HG02678 (cell line): ENCODE results near the gene KMT2A.
"Not testable (repeated sequence)": the region's sequence is repeated elsewhere in the genome, so short reads cannot be mapped to it uniquely, and the experiment has no call there.

Experiments used
- ATAC-seq: cut with Tn5 transposase; IDR thresholded peaks from one replicate; pipeline ENCODE4 v1.9.1; 2021; ENCODE audit warnings: mild to moderate bottlenecking, moderate library complexity; ENCODE audit not compliant: unreplicated experiment

KMT2A gene

DNA sequence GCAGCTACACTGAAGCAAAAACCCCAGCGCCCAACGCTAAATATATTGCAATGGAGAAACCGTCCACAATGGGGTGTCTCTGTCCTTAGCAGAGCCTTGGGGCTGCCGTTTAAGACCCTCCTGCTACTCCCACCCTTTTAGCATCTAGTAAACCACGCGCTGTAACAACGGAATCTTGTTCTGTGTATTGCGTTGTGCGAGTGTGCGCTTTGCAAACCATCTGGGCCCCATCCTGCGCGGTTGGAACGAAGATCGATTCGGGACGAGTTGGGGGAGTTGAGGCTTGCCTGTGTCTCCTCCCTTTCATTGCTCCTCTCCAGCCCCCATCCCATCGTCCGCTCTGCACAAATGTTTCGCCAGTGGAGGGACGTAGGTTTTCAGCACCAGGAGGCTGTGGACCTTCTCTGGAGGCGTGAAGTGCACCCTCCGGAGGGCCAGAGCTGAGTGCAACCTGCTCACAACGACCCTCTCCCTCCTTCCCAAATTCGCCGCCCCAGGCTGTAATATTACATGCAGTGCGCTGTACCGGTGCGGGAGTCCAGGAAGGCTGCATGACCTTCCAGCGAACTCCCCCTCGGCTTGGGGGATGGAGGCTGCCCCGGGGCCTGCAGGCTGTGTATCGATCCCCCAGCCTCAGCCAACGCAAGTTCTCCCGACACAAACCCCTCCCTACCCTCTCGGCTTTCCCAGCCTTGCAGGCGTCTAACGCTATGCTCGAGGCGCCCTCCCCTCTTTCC is 1.6 kb upstream of the KMT2A start:
- ATAC-seq, result no peak

DNA sequence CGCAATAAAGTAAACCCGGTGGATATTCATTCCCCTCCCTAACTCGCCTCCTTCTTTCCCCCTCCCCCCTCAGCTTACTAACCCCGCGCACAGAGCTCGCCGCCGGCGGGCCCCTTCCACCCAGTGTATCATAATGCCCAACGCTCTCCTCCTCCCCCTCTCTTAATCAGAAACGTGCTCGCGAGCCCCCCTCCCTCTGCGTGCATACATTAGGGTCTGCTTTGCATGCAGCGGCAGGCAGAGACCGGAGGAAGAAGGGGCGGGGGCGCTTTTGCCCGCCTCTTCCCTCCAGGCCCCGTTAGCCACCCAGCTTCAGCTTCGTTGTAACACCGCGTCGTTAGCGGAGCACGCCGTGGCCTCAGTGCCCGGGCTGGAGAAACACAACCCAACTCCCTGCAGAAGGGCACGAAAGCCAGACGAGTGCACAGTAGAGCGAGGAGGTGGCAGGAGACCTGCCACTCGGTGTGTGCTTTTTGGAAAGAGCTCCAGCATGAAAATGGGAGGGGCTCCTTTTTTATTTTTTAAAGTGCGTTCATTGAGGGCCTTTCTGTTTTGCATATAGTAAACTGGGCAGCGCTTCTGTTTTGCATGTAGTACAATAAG is 901 bp upstream of the KMT2A start:
- ATAC-seq, result peak; percentile 22

DNA sequence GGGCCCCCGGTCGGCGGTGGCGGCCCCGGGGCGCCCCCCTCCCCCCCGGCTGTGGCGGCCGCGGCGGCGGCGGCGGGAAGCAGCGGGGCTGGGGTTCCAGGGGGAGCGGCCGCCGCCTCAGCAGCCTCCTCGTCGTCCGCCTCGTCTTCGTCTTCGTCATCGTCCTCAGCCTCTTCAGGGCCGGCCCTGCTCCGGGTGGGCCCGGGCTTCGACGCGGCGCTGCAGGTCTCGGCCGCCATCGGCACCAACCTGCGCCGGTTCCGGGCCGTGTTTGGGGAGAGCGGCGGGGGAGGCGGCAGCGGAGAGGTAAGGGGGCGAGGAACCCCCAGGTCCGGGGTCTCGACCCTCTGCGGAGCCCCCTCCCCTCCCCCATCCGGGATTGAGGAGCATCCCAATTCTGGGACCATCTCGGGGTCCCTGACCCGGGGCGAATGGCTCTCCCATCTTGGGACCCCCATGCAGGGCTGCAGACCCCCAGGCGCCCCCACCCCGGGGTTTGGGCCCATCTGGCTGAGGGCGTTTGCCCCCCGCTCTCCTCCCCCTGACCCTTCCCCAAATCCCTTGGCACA is 431 bp downstream of the KMT2A start:
- ATAC-seq, result peak; percentile 11

DNA sequence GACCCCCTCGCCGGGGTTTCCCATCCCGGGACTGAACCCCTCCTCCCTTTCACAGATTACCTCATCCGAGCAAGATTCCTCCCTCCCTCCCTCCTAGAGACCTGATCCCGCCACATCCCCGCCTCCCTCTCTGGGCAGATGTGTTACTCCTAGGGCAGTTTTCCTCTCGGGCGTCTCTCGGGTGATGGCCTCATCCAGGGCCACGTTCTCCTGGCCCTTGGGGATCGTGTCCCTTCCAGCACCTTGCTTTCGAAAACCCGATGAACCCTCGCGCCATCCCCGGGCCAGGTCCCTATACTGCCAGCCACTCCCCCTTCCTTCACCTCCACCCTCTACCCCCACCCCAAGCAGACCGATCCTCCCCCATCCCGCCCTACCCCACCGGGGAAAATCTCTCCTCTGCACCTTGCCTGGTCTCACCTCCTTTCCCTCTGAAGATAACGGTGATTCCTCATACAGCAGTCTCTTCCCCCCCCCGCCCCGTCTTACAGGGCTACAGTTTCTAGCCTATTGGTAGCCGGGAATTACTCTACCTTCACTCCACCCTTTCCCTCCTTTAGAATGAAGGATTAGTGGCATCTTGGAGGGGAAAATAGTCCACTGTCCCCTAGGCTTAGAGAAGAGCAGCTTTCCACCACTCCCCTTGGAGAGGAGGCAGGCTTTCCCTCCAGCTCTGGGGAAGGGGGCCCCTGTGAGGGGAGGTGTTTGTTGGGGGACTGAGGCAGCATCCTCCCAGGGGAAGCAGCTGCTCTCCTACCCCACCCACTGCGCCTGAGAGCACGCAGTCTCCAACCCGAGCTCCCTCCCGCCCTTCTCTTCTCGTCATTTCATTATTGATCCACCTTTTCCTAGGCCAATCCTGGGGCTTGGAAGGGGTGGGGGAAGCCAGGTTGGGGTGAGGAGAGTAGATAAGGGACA is 1.2 kb downstream of the KMT2A start:
- ATAC-seq, result no peak

DNA sequence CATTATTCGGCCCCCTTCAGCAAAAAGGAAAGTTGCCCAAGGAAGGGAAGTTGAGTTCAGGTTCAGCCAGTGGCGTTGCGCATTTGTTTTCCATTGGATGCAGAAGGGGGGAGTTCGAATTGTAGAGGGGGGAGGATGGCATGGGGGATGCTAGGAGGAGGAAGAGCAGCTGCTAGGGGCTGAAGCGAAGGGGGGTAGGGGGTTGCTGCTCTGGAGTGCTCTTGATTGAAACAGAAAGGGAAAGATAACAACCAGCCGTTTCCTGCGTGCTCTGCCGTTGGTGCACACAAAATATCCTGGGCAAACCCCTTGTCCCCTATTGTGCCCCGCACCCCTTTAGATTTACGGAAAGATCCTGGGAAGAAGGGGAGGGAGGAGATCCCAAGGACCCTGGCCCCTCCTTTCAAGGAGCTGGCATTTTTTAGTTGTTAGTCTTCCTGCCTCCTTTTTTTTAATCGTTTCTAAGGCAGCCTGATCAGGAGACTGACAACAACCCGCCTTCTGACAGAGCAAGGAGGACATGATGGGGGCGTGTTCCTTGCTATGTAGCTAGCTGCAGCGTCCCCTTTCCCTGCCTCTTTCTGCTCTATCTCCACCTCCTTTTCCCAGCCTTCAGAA is 2.1 kb downstream of the KMT2A start:
- ATAC-seq, result no peak

DNA sequence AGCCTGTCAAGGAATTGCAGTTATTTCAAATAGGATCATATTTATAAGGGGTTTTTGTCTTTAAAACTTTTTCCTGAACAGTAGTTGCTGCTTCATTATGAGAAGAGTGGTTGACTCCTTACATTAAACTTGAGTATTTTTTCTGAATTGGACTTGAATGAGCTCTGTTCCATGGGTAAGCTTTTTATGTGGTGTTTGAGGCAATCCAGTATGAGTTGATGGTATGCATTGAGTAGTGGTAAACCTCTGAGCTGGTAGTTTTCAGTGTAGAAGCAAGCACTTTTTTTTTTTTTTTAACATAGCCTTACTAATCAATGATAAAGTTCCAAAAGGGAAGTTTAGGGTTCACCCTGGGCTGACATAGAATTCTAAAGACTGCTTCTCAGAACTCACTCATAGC is 3.4 kb downstream of the KMT2A start:
- no peak for ATAC-seq

DNA sequence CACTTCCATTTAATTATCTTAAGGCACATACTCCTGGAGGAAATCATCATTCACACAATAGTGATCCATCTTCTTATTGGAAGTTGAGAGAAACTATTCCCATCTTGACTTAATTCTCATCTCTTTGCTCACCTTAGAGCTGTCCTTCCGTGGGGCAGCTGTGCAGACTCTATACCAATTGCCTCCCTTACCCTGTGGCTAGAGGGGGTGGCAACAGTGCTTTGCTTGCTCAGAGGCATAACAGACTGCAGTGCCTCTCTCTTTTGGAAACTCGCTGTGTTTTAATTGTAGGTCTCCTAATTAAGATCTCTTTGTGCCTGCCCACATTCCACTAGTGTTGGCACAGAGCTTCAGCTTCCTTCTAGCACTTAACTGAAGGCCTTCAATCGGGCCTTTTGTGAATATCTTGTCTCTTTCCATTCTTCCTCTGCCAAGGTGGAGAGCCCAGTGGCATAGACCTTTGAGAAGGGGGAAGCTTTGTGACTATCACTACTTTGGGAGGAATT is 5.5 kb downstream of the KMT2A start:
- no peak for ATAC-seq

DNA sequence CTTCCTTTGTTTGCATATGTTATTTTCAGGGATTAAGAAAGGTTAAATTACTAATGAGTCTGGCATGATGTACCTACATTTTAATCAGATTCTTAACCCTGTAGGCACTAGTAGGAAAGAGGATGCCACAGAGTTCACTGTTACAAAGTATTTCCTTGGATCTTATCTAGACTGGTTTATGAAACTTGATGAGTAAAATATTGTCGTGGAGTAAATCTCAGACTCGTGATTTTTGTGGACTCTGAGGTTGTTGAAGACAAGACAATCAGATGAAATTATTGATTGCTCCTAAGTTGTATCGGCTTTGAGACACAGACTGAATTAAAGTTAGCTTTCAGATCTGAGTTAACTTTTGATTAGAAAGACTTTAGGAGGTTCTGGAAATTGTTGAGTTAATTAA is 6.0 kb downstream of the KMT2A start:
- no peak for ATAC-seq

DNA sequence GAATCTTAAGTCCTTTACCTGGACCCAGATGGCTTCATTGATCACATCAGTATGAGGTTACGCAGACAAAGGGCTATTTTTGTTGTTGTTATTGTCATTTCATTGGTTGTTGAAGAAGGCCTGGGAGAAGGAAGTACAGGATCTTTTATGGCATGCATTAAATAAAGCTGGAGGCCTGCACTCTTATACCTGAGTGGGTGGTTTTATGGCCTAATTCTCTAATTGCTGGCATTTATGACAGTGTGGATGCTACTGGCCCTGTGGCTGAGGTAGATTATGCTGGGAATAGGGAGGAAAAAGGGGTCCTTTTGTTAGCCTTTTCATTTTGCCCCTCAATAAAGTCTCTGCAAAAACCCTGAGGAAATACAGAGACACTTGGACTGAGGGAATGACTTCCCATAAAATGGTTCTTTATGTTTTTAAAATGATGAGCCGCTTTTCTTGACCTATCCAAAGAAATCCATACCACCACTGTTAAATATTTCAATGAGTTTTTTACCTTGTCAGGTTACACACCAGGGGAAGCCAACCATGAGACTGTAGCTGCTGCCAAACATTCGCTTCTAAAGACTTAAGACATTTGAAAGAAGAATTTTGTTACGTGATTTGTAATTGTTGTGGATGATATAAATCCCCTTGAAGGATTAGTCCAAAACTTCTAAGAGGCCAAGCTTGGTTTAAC is 6.8 kb downstream of the KMT2A start:
- ATAC-seq, result no peak

DNA sequence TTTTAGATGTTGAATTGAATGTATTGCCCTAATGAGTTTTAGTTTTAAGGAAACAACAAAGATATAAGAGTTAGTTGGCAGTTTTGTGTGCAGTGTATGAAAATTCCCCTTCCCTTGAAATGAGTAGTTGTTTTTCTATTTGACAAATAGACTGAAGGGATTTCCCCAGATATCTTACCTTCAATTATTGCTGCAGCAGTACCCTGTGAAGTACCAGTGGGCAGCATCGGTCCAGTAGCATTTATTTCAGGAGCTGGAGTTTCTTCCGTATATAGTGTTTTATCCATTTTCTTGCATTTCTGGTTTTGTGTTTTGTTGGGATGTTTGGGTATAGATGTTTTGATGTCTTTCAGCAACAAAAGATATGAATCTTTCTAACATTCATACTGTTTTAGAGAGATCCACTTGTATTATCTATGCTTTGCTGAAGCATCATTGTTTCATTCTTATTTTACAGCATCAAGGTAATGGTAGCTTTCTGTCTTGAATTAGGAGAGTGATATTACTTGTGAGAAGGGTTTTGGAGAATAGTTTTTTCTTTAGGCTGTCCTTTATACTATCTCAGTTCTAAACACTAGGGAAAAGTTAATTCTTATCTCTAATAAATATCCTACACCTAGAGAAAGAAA is 7.4 kb downstream of the KMT2A start:
- ATAC-seq, result no peak

DNA sequence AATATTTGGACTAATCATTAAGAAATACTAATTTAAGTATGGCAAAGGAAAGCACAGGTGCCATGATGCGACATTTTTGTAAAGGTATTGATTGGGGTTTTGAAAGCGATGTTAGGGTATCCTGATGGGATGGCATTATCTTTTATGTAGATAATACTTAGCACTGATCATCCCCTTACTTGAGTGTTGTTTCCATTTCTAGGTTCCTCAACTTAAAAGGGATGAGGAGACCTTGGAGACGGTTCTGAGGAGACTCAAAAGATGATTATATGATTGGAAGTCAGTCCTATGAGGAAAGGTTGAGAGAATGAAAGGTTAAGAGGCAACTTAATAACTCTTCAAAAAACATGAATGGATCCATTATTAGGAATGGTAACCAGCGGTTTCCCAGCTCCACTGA is 11.1 kb downstream of the KMT2A start:
- ATAC-seq, result no peak

DNA sequence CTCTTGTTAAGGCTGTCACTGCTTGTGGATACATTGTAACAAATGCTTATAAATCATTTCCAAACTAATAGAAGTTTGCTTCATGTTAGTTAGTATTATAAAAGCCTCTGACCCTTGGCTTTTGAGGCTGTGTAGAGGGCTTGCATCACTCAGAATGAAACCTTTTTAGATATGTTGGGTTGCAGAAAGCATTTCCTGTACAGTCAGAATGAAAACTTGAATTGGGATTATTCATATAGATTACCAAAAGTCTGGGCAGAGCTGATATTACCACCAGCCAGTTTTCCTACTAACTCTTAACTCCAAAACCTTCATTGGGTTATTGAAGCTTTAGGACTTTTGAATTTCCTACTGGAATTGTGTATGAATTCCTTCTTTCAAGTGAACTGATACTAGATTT is 12.0 kb downstream of the KMT2A start:
- peak; percentile 74 for ATAC-seq

DNA sequence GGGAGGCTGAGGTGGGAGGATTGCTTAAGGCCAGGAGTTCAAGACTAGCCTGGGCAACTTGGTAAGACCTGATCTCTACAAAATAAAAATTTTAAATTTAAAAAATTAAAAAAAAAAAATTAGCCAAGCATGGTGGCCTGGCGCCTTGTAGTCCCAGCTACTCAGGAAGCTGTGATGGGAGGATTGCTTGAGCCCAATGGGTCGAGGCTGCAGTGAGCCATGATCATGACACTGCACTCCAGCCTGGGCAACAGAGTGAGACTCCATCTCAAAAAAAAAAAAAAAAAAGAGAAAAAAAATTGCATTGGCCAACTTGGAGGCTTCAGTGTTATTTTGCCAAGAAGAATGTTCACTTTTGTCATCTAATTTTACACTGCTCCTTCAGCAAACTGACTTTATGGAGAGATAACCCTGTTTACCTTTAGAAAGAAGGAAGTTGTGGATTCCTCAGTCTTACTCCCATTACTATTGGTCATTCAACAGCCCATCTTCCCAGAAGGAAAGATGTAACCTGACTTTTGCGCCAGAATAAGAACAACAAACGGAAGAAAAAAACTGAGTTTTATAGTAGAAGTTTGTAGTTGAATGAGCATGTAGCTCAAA is 13.1 kb downstream of the KMT2A start:
- no peak for ATAC-seq

DNA sequence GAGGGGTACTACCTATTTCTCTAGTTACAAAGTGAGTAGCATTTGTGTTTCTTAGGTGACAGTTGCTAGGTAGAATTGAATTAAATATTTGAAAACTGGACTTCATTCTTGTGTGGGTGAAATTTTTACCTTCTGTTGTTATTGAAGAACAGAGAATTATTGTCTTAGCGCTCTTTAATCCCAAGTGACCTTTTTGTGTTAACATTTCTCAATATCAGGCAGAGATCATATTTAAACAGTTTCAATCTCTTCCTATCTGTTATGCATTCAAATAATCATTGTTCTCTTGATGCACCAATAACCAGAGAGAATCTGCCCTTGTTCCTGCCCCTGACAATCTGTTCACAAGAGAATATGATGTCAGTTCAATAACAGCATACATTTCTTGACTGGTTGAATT is 14.2 kb downstream of the KMT2A start:
- no peak for ATAC-seq

DNA sequence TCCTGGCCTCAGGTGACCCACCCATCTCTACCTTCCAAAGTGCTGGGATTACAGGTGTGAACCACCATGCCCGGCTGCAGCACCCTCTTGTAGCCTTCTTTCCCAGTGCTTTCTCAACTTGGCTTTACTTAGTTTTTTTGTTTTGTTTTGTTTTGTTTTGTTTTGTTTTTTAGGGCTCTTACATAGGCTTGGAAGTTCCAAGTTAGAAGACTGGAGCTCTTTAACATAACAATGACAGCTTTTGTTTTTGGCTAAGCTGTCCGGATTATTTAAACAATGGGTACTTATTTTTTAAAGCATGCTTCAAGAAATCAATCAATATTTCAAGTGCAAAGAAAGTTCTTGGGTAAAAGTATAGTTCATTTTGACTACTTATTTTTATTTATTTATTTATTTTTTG is 25.9 kb downstream of the KMT2A start:
- ATAC-seq, result no peak

DNA sequence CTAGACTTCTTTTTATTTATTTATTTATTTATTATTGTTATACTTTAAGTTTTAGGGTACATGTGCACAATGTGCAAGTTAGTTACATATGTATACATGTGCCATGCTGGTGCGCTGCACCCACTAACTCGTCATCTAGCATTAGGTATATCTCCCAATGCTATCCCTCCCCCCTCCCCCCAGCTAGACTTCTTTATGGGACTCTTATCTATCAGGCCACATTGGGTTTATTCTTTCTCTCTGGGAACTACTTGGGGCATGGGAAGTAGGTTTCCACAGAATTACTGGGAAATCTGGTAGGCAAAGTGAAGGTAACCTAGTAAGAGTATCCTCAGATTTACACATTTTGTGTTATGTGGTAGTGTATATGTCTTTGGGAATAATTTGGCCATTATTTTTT is 32.7 kb downstream of the KMT2A start:
- not testable (repeated sequence) for ATAC-seq

DNA sequence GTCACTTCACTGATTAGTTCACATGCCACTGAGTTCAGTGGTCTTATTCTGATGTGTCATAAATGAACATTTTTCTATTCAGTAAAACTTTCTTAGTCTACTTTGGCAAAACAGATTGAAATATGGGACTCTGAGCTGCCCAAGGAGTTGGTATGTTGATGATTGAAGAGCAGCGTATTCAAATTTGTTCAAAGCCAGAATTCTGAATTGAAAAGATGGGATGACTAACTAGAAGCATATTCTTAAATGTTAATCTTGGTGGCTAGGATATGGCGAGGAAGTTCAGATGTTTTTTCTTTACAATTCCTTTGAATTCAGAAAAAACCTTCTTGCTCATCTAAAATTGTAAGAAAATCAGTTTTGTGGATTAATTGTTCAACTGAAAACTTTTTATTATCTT is 34.7 kb downstream of the KMT2A start:
- ATAC-seq, result no peak

DNA sequence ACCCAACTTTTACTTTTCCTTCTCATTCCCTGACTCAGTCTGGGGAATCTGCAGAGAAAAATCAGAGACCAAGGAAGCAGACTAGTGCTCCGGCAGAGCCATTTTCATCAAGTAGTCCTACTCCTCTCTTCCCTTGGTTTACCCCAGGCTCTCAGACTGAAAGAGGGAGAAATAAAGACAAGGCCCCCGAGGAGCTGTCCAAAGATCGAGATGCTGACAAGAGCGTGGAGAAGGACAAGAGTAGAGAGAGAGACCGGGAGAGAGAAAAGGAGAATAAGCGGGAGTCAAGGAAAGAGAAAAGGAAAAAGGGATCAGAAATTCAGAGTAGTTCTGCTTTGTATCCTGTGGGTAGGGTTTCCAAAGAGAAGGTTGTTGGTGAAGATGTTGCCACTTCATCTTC is 37.2 kb downstream of the KMT2A start:
- no peak for ATAC-seq

DNA sequence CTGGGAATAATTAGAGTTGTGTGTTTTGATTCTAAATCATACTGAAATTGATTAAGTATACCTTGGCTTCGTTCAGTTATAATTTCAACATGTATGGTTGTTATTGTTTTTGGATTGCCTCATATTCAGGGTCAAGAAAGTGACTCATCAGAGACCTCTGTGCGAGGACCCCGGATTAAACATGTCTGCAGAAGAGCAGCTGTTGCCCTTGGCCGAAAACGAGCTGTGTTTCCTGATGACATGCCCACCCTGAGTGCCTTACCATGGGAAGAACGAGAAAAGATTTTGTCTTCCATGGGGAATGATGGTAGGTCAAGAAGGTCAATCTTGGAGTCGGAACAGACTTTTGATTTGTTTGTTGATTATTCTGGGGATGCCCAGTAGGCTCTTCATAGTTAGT is 40.4 kb downstream of the KMT2A start:
- ATAC-seq, result no peak
